Measurements from ENCODE around the gene MCC. TPM values are rescaled to one million over a fixed set of nuclear protein-coding genes. Genes with fewer than 3 reads are reported as not detected.

The MCC gene
- polyA plus RNA-seq, 3 donors from 2014 or later, result 0.53 to 1.2 (median 0.63) TPM

GRCh38 chr5:113020461-113021273 is 467.6 kb downstream of the MCC start:
- no peak for DNase-seq
- Mint-ChIP-seq H3K9me3 (no peaks in the 10 kb centered on the region), H3K36me3 (peaks cover 0 to 23% (median 6%) of the 10 kb centered on the region in 3 donors), H3K4me3 (no peak overlapping the region), H3K4me1 (peaks cover 52 to 76% of the 10 kb centered on the region in 2 donors), H3K27me3 (ENCODE audit: low read depth in 3 of 3) (no peaks in the 10 kb centered on the region), H3K27ac (peak overlapping the region in 4 of 6 donors; percentile 27 to 79 (median 38))

- no peak overlapping the region for H3K4me3 Mint-ChIP-seq
These were observed 470.2 kb downstream of the MCC start for GRCh38 chr5:113017881-113018635.

GRCh38 chr5:113005454-113005853 is 482.8 kb downstream of the MCC start:
- Mint-ChIP-seq H3K27me3 (ENCODE audit: low read depth in 3 of 3) (no peaks in the 10 kb centered on the region), H3K9me3 (no peaks in the 10 kb centered on the region), H3K36me3 (peaks cover 16 to 45% (median 21%) of the 10 kb centered on the region in 3 donors), H3K4me1 (peaks cover 10 to 21% of the 10 kb centered on the region in 2 donors), H3K27ac (peak overlapping the region in 1 of 6 donors; percentile 36), H3K4me3 (no peak overlapping the region)
- DNase-seq, result no peak

More at GRCh38 chr5:113017881-113018635, 470.2 kb downstream of the MCC start:
- Mint-ChIP-seq H3K9me3 (no peaks in the 10 kb centered on the region), H3K4me1 (peaks cover 40 to 59% of the 10 kb centered on the region in 2 donors), H3K36me3 (peaks cover 9 to 39% (median 10%) of the 10 kb centered on the region in 3 donors), H3K27me3 (ENCODE audit: low read depth in 3 of 3) (no peaks in the 10 kb centered on the region), H3K27ac (peak overlapping the region in 2 of 6 donors; percentile 17 to 61)
- no peak for DNase-seq

GRCh38 chr5:113003763-113004162 is 484.5 kb downstream of the MCC start:
- Mint-ChIP-seq H3K36me3 (peaks cover 14 to 34% (median 19%) of the 10 kb centered on the region in 3 donors), H3K4me1 (peaks cover 10 to 21% of the 10 kb centered on the region in 2 donors), H3K9me3 (no peaks in the 10 kb centered on the region), H3K27me3 (ENCODE audit: low read depth in 3 of 3) (peaks cover 0 to 2% (median 0%) of the 10 kb centered on the region in 3 donors), H3K27ac (no peak overlapping the region), H3K4me3 (no peak overlapping the region)
- no peak for DNase-seq

- H3K9me3 Mint-ChIP-seq, result no peaks in the 10 kb centered on the region
- no peak for DNase-seq
- H3K27me3 Mint-ChIP-seq (ENCODE audit: low read depth in 3 of 3), result peaks cover 0 to 2% (median 0%) of the 10 kb centered on the region in 3 donors
- H3K4me3 Mint-ChIP-seq, result no peak overlapping the region
- H3K4me1 Mint-ChIP-seq, result peaks cover 12 to 26% of the 10 kb centered on the region in 2 donors
- peaks cover 10 to 30% (median 19%) of the 10 kb centered on the region in 3 donors for H3K36me3 Mint-ChIP-seq
- H3K27ac Mint-ChIP-seq, result no peak overlapping the region
These were observed 485.8 kb downstream of the MCC start for GRCh38 chr5:113002423-113002822.

GRCh38 chr5:113000466-113000865 is 487.8 kb downstream of the MCC start:
- Mint-ChIP-seq H3K27ac (no peak overlapping the region), H3K9me3 (no peaks in the 10 kb centered on the region), H3K27me3 (ENCODE audit: low read depth in 3 of 3) (peaks cover 0 to 2% (median 0%) of the 10 kb centered on the region in 3 donors), H3K4me1 (peaks cover 12 to 28% of the 10 kb centered on the region in 2 donors), H3K4me3 (no peak overlapping the region), H3K36me3 (peaks cover 10 to 29% (median 22%) of the 10 kb centered on the region in 3 donors)
- DNase-seq, result no peak

- peak overlapping the region in 1 of 6 donors; percentile 17 for H3K27ac Mint-ChIP-seq
- no peak overlapping the region for H3K4me3 Mint-ChIP-seq
- no peaks in the 10 kb centered on the region for H3K9me3 Mint-ChIP-seq
- DNase-seq, result no peak
- H3K27me3 Mint-ChIP-seq (ENCODE audit: low read depth in 3 of 3), result peaks cover 0 to 4% (median 0%) of the 10 kb centered on the region in 3 donors
- peaks cover 11 to 22% of the 10 kb centered on the region in 2 donors for H3K4me1 Mint-ChIP-seq
- H3K36me3 Mint-ChIP-seq, result peaks cover 10 to 21% (median 18%) of the 10 kb centered on the region in 3 donors
These were observed 490.0 kb downstream of the MCC start for GRCh38 chr5:112998296-112998695.

- no peak for DNase-seq
- Mint-ChIP-seq H3K9me3 (no peaks in the 10 kb centered on the region), H3K4me3 (no peak overlapping the region), H3K4me1 (peaks cover 13 to 22% of the 10 kb centered on the region in 2 donors), H3K27ac (peak overlapping the region in 2 of 6 donors; percentile 21 to 42), H3K27me3 (ENCODE audit: low read depth in 3 of 3) (peaks cover 0 to 4% (median 0%) of the 10 kb centered on the region in 3 donors), H3K36me3 (peaks cover 9 to 17% (median 14%) of the 10 kb centered on the region in 3 donors)
These were observed 491.4 kb downstream of the MCC start for GRCh38 chr5:112996830-112997374.

GRCh38 chr5:112995764-112996618 is 492.3 kb downstream of the MCC start:
- H3K9me3 Mint-ChIP-seq, result no peaks in the 10 kb centered on the region
- H3K36me3 Mint-ChIP-seq, result peaks cover 6 to 14% (median 10%) of the 10 kb centered on the region in 3 donors
- H3K27ac Mint-ChIP-seq, result peak overlapping the region in 1 of 6 donors; percentile 51
- H3K4me1 Mint-ChIP-seq, result peaks cover 15 to 31% of the 10 kb centered on the region in 2 donors
- H3K27me3 Mint-ChIP-seq (ENCODE audit: low read depth in 3 of 3), result peaks cover 0 to 4% (median 0%) of the 10 kb centered on the region in 3 donors
- H3K4me3 Mint-ChIP-seq, result no peak overlapping the region
- peak; percentile 62 to 68 (median 66) for DNase-seq

- H3K36me3 Mint-ChIP-seq, result peaks cover 0 to 4% (median 0%) of the 10 kb centered on the region in 3 donors
- peaks cover 31 to 73% of the 10 kb centered on the region in 2 donors for H3K4me1 Mint-ChIP-seq
- no peak overlapping the region for H3K4me3 Mint-ChIP-seq
These were observed 502.0 kb downstream of the MCC start for GRCh38 chr5:112986224-112986623.

GRCh38 chr5:112983363-112983762 is 504.9 kb downstream of the MCC start:
- Mint-ChIP-seq H3K27me3 (ENCODE audit: low read depth in 3 of 3) (peaks cover 0 to 2% (median 0%) of the 10 kb centered on the region in 3 donors), H3K27ac (peak overlapping the region in 2 of 6 donors; percentile 8 to 15), H3K36me3 (peaks cover 0 to 4% (median 0%) of the 10 kb centered on the region in 3 donors), H3K4me3 (no peak overlapping the region), H3K4me1 (peaks cover 43 to 75% of the 10 kb centered on the region in 2 donors), H3K9me3 (no peaks in the 10 kb centered on the region)
- no peak for DNase-seq

More at GRCh38 chr5:112986224-112986623, 502.0 kb downstream of the MCC start:
- no peaks in the 10 kb centered on the region for H3K9me3 Mint-ChIP-seq
- H3K27me3 Mint-ChIP-seq (ENCODE audit: low read depth in 3 of 3), result no peaks in the 10 kb centered on the region
- no peak overlapping the region for H3K27ac Mint-ChIP-seq
- no peak for DNase-seq

- H3K27ac Mint-ChIP-seq, result peak overlapping the region in 1 of 6 donors; percentile 7
These were observed 508.5 kb downstream of the MCC start for GRCh38 chr5:112979723-112980122.

More at GRCh38 chr5:112979723-112980122, 508.5 kb downstream of the MCC start:
- peak overlapping the region in 4 of 5 donors; percentile 47 to 66 (median 54) for H3K4me3 Mint-ChIP-seq
- H3K9me3 Mint-ChIP-seq, result no peaks in the 10 kb centered on the region
- DNase-seq, result no peak
- peaks cover 64 to 89% of the 10 kb centered on the region in 2 donors for H3K4me1 Mint-ChIP-seq
- peaks cover 4 to 17% (median 15%) of the 10 kb centered on the region in 3 donors for H3K27me3 Mint-ChIP-seq (ENCODE audit: low read depth in 3 of 3)
- peaks cover 0 to 4% (median 0%) of the 10 kb centered on the region in 3 donors for H3K36me3 Mint-ChIP-seq

All from immature natural killer cell (primary cell).